ENCODE data around the gene KAZN.

KAZN gene

DNA sequence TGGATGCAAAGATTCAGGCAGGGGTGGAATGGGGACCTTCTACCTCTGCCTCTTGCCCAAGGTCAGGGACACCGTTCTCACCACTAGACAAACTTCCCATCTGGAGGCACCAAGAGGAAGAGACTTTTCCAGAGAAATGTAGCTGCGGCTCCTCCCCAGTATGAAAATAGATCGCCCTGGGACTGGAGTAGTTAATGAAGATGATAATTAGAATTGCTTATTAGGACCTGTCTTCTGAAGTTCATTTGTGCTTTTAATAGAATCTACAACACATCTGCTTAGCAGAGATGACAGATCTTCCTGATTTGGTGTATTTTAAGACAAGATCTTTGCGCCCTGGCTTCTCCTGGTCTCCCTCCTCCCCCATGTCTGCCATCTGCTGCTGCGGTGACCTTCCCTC is 266.6 kb downstream of the KAZN start:
- DNase-seq (ENCODE audit: extremely low spot score): no peak
- POLR2A ChIA-PET: no interaction called here
- TF ChIP-seq ZNF384 (IDR thresholded peaks at IDR 0.05): no peak
- no peak for TF ChIP-seq ELF4 (IDR thresholded peaks at IDR 0.05)
- no peak for TF ChIP-seq SUZ12 (IDR thresholded peaks at IDR 0.05)
- no peak for TF ChIP-seq LEF1 (IDR thresholded peaks at IDR 0.05; ENCODE audit: borderline replicate concordance)
- TF ChIP-seq, protein P1, sequence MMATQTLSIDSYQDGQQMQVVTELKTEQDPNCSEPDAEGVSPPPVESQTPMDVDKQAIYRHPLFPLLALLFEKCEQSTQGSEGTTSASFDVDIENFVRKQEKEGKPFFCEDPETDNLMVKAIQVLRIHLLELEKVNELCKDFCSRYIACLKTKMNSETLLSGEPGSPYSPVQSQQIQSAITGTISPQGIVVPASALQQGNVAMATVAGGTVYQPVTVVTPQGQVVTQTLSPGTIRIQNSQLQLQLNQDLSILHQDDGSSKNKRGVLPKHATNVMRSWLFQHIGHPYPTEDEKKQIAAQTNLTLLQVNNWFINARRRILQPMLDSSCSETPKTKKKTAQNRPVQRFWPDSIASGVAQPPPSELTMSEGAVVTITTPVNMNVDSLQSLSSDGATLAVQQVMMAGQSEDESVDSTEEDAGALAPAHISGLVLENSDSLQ (IDR thresholded peaks at IDR 0.05): no peak
- TF ChIP-seq HDGF (IDR thresholded peaks at IDR 0.05; ENCODE audit: borderline replicate concordance): no peak
- TF ChIP-seq SP1 (IDR thresholded peaks at IDR 0.05): no peak
- TF ChIP-seq FOXK2 (IDR thresholded peaks at IDR 0.05): no peak
- TF ChIP-seq ARNT (IDR thresholded peaks at IDR 0.05): no peak
- TF ChIP-seq NFRKB (IDR thresholded peaks at IDR 0.05): no peak
- CTCF ChIA-PET: no interaction called here

DNA sequence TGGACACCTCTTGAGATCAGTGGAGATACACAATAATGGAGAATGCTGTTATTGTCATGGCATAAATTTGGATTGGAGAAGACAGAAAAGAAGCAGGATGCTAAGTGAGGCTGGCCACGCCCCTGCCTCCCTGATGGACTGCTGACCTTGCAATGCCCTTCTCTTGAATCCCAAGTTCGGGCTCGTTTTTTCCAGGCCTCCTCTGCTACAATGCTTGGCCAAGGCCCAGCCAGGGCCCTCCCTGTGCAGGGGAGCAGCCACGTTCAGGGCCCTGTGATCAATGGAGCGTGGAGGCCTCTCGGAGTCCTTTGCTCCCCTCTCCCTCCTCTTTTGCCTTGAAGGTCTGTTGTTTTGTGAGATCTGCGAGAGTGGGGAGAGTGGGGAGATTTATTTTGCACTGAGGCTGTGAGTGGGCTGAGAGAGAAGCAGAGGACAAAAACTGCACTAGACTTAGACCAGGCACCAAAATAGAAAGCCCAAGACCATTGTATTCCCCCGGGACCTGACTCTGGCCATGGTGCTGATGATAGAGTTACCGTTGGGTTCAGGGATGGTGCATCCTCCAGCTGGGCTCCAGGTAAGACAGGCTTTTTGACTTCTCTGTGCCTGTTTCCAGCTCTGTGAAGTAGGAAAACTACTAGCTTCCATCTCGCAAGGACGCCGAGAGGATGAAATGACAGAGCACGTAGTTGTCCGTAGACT is 268.6 kb downstream of the KAZN start:
- TF ChIP-seq LEF1 (IDR thresholded peaks at IDR 0.05; ENCODE audit: borderline replicate concordance) (no peak), ZNF384 (IDR thresholded peaks at IDR 0.05) (no peak)

DNA sequence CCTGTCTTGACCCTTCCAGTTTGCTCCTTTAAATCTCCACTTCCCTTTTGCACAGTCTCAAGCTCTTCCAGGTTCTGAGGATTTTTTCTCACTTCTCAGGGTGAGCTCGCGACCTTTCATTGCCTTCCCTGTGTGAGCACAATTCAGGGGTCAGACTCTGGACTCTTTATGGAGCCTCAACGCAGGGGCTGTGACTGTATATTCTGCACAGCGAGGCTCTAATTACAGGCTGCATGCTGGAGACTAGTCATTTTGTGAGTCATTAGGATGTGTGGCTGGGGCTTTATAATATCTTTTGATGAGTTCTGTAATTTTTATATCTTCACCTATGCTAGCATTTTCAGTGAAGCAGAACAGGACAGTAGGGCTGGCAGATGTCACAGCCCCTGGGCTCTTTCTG is 270.7 kb downstream of the KAZN start:
- TF ChIP-seq SUZ12 (IDR thresholded peaks at IDR 0.05) (no peak), FOXA1 (IDR thresholded peaks at IDR 0.05) (no peak), L3MBTL2 (conservative IDR thresholded peaks at IDR 0.05) (no peak), HDGF (IDR thresholded peaks at IDR 0.05; ENCODE audit: borderline replicate concordance) (no peak)
- TF ChIP-seq, protein P1 (IDR thresholded peaks at IDR 0.05): no peak
- CTCF ChIA-PET: no interaction called here
- no peak for DNase-seq (ENCODE audit: extremely low spot score)
- POLR2A ChIA-PET: no interaction called here

More for the DNA sequence above, 268.6 kb downstream of the KAZN start:
- CTCF ChIA-PET: no interaction called here
- POLR2A ChIA-PET: no interaction called here
- DNase-seq (ENCODE audit: extremely low spot score): no peak

DNA sequence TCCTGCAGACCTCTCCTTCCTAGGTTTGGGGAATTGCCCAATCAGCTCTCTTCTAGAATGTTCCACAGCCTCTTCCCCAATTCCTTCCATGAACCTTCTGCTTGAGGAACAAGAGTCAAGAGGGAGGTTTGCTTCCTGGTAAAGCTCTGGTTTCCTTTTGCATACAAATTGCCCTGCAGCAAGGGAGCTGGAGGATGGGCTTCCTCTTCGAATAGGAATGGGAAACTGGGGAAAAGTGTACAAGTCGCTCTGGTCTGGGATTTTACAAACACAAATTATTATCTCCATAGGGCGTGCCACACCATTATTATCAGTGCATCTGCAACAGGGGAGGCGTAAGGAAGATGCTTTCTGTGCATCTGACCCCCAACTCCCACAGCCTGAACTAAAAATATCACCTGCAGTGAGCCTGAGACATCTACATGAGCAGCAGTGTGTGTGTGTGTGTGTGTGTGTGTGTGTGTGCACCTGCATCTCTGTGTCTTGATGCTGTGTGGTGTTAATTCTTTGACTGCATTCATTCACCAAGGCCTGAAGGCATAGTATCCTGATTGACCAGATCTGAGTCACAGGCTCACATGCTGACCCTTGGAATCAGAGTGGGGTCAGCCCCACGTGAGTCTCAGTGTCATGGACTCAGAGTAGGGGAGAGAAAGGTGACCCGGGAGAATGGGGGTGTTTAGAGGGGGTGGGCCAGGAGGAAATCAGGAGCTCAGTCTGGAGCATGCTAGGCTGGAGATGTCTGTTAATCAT is 272.9 kb downstream of the KAZN start:
- POLR2A ChIA-PET: no interaction called here
- CTCF ChIA-PET: no interaction called here
- DNase-seq (ENCODE audit: extremely low spot score): no peak
- no peak for TF ChIP-seq ARNT (IDR thresholded peaks at IDR 0.05)
- no peak for TF ChIP-seq FOXM1 (IDR thresholded peaks at IDR 0.05; ENCODE audit: borderline replicate concordance)
- no peak for TF ChIP-seq SUZ12 (IDR thresholded peaks at IDR 0.05)
- no peak for TF ChIP-seq FOXK2 (IDR thresholded peaks at IDR 0.05)
- no peak for TF ChIP-seq NFRKB (IDR thresholded peaks at IDR 0.05)
- TF ChIP-seq FOXA1 (IDR thresholded peaks at IDR 0.05): no peak
- TF ChIP-seq, protein P1 (IDR thresholded peaks at IDR 0.05): no peak
- TF ChIP-seq LEF1 (IDR thresholded peaks at IDR 0.05; ENCODE audit: borderline replicate concordance): no peak
- no peak for TF ChIP-seq BHLHE40 (IDR thresholded peaks at IDR 0.05; ENCODE audit: borderline replicate concordance)

DNA sequence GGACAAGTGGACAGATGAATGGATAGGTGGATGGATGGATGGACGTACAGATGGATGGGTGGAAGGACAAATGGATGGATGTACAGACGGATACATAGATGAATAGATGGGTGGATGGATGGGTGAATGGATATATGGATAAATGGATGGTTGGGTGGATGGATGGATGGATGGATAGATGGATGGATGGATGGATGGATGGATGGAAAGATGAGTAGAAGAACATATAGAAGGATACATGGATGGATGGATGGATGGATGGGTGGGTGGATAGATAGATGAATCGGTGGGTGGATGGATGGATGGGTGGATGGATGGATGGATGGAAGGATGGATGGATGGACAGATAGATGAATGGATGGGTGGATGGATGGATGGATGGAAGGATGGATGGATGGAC is 274.3 kb downstream of the KAZN start:
- no peak for TF ChIP-seq TARDBP (IDR thresholded peaks at IDR 0.05)
- TF ChIP-seq SP1 (IDR thresholded peaks at IDR 0.05): no peak
- TF ChIP-seq LEF1 (IDR thresholded peaks at IDR 0.05; ENCODE audit: borderline replicate concordance): no peak
- no peak for TF ChIP-seq L3MBTL2 (conservative IDR thresholded peaks at IDR 0.05)
- no peak for TF ChIP-seq ARNT (IDR thresholded peaks at IDR 0.05)
- no peak for TF ChIP-seq NFRKB (IDR thresholded peaks at IDR 0.05)
- TF ChIP-seq, protein P1 (IDR thresholded peaks at IDR 0.05): no peak
- no peak for TF ChIP-seq CTBP1 (IDR thresholded peaks at IDR 0.05; ENCODE audit: borderline replicate concordance)
- no peak for TF ChIP-seq FOXA1 (IDR thresholded peaks at IDR 0.05)
- TF ChIP-seq HDGF (IDR thresholded peaks at IDR 0.05; ENCODE audit: borderline replicate concordance): no peak
- TF ChIP-seq ELF4 (IDR thresholded peaks at IDR 0.05): no peak
- no peak for TF ChIP-seq SUZ12 (IDR thresholded peaks at IDR 0.05)
- TF ChIP-seq ZNF384 (IDR thresholded peaks at IDR 0.05): no peak
- no peak for TF ChIP-seq FOXM1 (IDR thresholded peaks at IDR 0.05; ENCODE audit: borderline replicate concordance)
- no peak for TF ChIP-seq BHLHE40 (IDR thresholded peaks at IDR 0.05; ENCODE audit: borderline replicate concordance)
- TF ChIP-seq FOXK2 (IDR thresholded peaks at IDR 0.05): no peak
- no peak for DNase-seq (ENCODE audit: extremely low spot score)
- ChIA-PET CTCF (no interaction called here), POLR2A (no interaction called here)

DNA sequence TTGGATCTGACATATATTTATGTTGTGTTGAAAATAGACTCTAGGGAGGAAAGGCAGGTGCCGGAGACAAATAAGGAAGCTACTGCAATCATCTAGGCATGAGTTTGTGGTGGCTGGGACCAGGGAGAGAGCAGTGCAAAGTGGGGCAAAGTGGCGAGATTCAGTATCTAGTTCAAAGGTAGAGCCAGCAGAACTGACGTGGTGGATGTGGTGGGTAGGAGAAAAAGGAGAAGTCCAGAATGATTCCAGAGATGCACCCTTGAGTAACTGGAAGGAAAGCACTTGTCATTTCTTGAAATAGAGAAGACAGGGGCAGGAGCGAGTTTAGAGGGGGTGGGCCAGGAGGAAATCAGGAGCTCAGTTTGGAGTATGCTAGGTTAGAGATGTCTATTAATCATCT is 275.2 kb downstream of the KAZN start:
- TF ChIP-seq ELF4 (IDR thresholded peaks at IDR 0.05) (no peak), SUZ12 (IDR thresholded peaks at IDR 0.05) (no peak), ZNF384 (IDR thresholded peaks at IDR 0.05) (no peak), SP1 (IDR thresholded peaks at IDR 0.05) (no peak), TARDBP (IDR thresholded peaks at IDR 0.05) (no peak), CTBP1 (IDR thresholded peaks at IDR 0.05; ENCODE audit: borderline replicate concordance) (no peak), L3MBTL2 (conservative IDR thresholded peaks at IDR 0.05) (no peak), BHLHE40 (IDR thresholded peaks at IDR 0.05; ENCODE audit: borderline replicate concordance) (no peak), FOXM1 (IDR thresholded peaks at IDR 0.05; ENCODE audit: borderline replicate concordance) (no peak)
- TF ChIP-seq, protein P1 (IDR thresholded peaks at IDR 0.05): no peak
- no peak for DNase-seq (ENCODE audit: extremely low spot score)
- ChIA-PET CTCF (no interaction called here), POLR2A (no interaction called here)

Measured in HEK293T (cell line).